Measurements from ENCODE around the gene TMPRSS9. TPM values are rescaled to one million over a fixed set of nuclear protein-coding genes. Genes with fewer than 3 reads are reported as not detected.
A peak's percentile ranks its signal among the peaks of the same experiment; 100 is the strongest.

TMPRSS9 gene
- polyA plus RNA-seq, 5 donors = 0.24 to 0.91 (median 0.52) TPM

- DNase-seq = no peak
These were observed 57.9 kb downstream of the TMPRSS9 start for GRCh38 chr19:2417881-2418406.

- no peak for DNase-seq
These were observed 59.7 kb downstream of the TMPRSS9 start for GRCh38 chr19:2419754-2420153.

- DNase-seq = no peak
These were observed 60.4 kb downstream of the TMPRSS9 start for GRCh38 chr19:2420490-2420889.

GRCh38 chr19:2421581-2422306 lies 61.7 kb downstream of the TMPRSS9 start:
- DNase-seq = no peak

- peak; percentile 45 to 52 for DNase-seq
These were observed 63.2 kb downstream of the TMPRSS9 start for GRCh38 chr19:2423071-2423914.

GRCh38 chr19:2423915-2424685 lies 64.0 kb downstream of the TMPRSS9 start:
- no peak for DNase-seq

GRCh38 chr19:2424686-2425621 lies 64.9 kb downstream of the TMPRSS9 start:
- DNase-seq = no peak

- no peak for DNase-seq
These were observed 65.8 kb downstream of the TMPRSS9 start for GRCh38 chr19:2425622-2426581.

- peak; percentile 8 to 26 for DNase-seq
These were observed 66.8 kb downstream of the TMPRSS9 start for GRCh38 chr19:2426611-2427428.

GRCh38 chr19:2427429-2428320 lies 67.6 kb downstream of the TMPRSS9 start, which contains the start of gene TIMM13:
TIMM13 (minus strand) TSS chr19:2427586; CDS start chr19:2427533, 53 bp downstream.
- DNase-seq = peak; percentile 99 to 100

- DNase-seq = no peak
These were observed 68.2 kb downstream of the TMPRSS9 start for GRCh38 chr19:2428321-2428690.

- DNase-seq = no peak
These were observed 69.0 kb downstream of the TMPRSS9 start for GRCh38 chr19:2428756-2429711.

GRCh38 chr19:2429917-2430535 lies 70.0 kb downstream of the TMPRSS9 start:
- DNase-seq = no peak

GRCh38 chr19:2431318-2432055 lies 71.4 kb downstream of the TMPRSS9 start:
- DNase-seq = no peak
